ENCODE data around the gene CFAP65.

CFAP65 gene, protein sequence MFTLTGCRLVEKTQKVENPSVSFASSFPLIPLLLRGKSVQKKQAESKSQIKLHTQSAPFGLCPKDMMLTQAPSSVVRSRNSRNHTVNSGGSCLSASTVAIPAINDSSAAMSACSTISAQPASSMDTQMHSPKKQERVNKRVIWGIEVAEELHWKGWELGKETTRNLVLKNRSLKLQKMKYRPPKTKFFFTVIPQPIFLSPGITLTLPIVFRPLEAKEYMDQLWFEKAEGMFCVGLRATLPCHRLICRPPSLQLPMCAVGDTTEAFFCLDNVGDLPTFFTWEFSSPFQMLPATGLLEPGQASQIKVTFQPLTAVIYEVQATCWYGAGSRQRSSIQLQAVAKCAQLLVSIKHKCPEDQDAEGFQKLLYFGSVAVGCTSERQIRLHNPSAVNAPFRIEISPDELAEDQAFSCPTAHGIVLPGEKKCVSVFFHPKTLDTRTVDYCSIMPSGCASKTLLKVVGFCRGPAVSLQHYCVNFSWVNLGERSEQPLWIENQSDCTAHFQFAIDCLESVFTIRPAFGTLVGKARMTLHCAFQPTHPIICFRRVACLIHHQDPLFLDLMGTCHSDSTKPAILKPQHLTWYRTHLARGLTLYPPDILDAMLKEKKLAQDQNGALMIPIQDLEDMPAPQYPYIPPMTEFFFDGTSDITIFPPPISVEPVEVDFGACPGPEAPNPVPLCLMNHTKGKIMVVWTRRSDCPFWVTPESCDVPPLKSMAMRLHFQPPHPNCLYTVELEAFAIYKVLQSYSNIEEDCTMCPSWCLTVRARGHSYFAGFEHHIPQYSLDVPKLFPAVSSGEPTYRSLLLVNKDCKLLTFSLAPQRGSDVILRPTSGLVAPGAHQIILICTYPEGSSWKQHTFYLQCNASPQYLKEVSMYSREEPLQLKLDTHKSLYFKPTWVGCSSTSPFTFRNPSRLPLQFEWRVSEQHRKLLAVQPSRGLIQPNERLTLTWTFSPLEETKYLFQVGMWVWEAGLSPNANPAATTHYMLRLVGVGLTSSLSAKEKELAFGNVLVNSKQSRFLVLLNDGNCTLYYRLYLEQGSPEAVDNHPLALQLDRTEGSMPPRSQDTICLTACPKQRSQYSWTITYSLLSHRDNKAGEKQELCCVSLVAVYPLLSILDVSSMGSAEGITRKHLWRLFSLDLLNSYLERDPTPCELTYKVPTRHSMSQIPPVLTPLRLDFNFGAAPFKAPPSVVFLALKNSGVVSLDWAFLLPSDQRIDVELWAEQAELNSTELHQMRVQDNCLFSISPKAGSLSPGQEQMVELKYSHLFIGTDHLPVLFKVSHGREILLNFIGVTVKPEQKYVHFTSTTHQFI (N-terminal part only)

DNA sequence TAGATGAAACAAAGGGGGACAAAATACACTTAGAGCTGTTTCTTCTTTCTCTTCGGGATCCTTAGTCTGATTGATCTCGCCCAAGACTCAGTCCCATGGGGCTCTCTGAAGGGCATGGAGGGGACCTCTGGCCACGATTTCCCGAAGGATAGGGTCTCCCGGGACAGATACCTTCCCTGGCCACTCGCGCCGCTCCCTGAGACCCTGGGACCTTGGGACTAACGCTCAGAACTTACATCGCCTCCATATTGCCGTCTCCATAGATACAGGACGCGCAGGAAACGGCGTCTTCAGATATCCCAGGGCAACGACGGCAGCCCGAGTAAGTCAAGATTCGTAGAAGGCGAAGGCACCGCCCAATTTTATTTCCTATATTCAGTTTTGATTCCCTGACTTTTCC lies at the start of gene CFAP65:
Gene CFAP65 (minus strand): TSS at position 265 of the 400 bp plus-strand sequence. CDS start 2,468 bp downstream, outside the sequence.
- Mint-ChIP-seq H3K9me3 (no peaks in the 10 kb centered on the region), H3K4me1 (peaks cover 6% of the 10 kb centered on the region), H3K4me3 (peak within 1 kb of the TSS; percentile 38), H3K36me3 (no peaks in the 10 kb centered on the region), H3K27ac (no peak within 1 kb of the TSS)
- DNase-seq (ENCODE audit: low spot score in 2 of 2) (no peak), ATAC-seq (no peak)

DNA sequence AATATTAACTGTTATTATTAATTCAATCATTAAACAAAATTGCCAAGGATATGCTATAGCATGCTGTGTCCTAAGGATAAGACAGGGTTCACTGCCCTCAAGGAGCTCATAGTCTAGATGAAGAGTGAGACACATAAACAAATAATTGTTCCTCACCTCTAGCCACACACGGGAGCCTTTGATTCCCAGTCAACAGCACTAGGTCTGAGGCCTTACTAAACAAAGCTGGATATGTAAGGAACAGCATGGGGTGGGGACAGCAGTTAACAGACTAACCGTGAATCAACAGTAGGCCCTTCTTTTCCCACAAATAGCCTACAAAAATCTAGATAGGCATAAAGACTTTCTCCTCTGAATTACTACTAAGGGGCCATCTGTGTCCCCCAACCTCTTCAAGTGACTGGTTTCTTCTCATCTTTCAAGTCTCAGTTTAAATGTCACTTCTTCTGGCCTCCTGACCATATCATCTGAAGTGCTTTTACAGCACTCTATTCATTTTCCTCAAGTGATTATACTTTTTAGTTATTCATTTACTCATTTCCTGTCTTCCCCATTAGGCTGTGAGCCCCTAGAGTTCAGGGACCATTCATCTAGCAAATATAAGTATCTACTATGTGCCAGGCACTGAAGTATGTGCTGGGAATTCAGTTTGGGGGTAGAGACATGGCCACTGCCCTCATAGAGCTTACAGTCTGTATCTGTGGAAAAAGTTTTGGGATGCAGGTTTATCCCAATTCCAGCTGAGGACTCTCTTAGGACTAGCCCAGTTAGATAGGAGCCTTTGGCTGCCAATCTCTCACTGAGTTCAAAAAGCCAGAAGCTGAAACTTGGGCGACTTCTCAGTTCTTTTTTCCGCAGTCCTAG lies 49.4 kb upstream of the CFAP65 start:
- H3K27ac Mint-ChIP-seq: no peak overlapping the region
- no peaks in the 10 kb centered on the region for H3K9me3 Mint-ChIP-seq
- ATAC-seq (no peak), DNase-seq (ENCODE audit: low spot score in 2 of 2) (no peak)
- no peak overlapping the region for H3K4me3 Mint-ChIP-seq
- peaks cover 4% of the 10 kb centered on the region for H3K36me3 Mint-ChIP-seq
- peaks cover 15% of the 10 kb centered on the region for H3K4me1 Mint-ChIP-seq

DNA sequence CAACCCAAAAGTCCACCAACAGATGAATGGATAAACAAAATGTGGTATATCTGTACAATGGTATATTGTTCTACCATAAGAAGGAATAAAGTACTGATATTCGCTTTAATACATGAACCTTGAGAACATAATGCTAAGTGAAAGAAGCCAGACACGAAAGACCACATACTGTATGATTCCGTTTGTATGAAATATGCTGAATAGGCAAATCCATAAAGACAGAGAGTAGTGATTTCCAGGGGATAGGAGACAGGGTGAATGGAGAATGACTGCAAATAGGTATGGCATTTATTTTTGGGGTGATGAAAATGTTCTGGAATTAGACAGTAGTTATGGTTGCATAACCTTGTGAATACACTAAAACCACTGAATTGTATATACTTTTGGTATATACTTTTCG lies 48.0 kb upstream of the CFAP65 start:
- Mint-ChIP-seq H3K4me1 (peaks cover 24% of the 10 kb centered on the region), H3K4me3 (no peak overlapping the region), H3K27ac (no peak overlapping the region), H3K9me3 (no peaks in the 10 kb centered on the region), H3K36me3 (peaks cover 4% of the 10 kb centered on the region)
- ATAC-seq (no peak), DNase-seq (ENCODE audit: low spot score in 2 of 2) (no peak)

DNA sequence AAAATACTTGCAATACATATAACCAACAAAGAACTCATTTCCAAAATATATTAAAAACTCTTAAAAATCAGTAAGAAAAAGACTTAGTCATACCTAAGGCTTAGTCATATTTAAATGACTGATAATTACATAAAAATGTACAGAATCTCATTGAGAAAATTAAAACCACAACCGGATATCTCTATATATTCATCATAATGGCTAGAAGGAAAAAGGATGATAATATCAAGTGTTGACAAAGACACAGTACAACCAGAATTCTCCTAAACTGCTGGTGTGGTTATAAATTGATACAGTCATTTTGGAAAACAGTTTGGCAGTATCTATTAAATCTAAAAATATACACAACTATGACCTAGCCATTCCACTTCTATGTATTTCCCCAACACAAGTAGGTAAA lies 46.5 kb upstream of the CFAP65 start:
- no peak for DNase-seq (ENCODE audit: low spot score in 2 of 2)
- no peak for ATAC-seq
- H3K9me3 Mint-ChIP-seq: no peaks in the 10 kb centered on the region
- peaks cover 4% of the 10 kb centered on the region for H3K36me3 Mint-ChIP-seq
- peaks cover 24% of the 10 kb centered on the region for H3K4me1 Mint-ChIP-seq
- H3K27ac Mint-ChIP-seq: no peak overlapping the region
- H3K4me3 Mint-ChIP-seq: no peak overlapping the region

DNA sequence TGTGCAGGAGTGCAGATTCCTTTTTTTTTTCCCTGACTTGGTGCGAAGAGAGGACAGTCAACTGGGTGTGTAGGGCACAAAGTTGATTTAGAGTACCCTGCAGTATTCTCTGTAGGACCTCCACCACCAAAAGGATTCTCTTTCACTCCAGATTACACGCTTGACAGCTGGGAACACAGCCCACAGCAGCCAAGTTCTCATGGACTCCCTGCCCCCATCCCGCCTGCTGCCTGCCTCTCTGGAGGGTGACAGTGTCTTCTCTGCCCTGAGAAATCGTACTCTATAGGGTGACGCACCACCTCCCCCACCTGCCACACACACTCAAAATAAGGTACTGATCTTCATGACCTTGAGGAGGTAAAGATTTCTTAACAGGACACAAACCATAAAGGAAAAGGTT lies 46.0 kb upstream of the CFAP65 start:
- H3K9me3 Mint-ChIP-seq: no peaks in the 10 kb centered on the region
- H3K4me3 Mint-ChIP-seq: no peak overlapping the region
- DNase-seq (ENCODE audit: low spot score in 2 of 2): no peak
- peaks cover 4% of the 10 kb centered on the region for H3K36me3 Mint-ChIP-seq
- H3K27ac Mint-ChIP-seq: no peak overlapping the region
- ATAC-seq: no peak
- peaks cover 24% of the 10 kb centered on the region for H3K4me1 Mint-ChIP-seq

DNA sequence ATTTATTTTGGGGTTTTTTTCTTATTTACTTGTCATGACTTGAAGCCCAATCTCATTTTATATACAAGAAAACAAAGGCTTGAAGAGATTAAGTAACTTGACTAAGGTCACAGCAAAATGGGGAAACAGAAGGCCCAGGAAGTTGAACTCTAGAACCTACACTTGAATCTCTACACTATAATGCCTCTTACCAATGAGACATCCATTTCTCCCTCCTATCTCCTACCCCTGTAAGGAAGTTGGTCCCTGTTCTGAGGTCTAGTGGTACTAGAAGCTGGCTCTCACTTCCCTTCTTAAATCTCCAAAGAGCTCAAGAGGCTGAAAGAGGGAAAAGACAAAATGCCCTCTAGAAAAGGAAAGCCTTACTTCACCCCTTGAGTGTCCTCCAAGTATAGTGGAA lies 44.9 kb upstream of the CFAP65 start:
- no peak for ATAC-seq
- Mint-ChIP-seq H3K4me1 (peaks cover 24% of the 10 kb centered on the region), H3K9me3 (no peaks in the 10 kb centered on the region), H3K4me3 (no peak overlapping the region), H3K36me3 (peaks cover 4% of the 10 kb centered on the region), H3K27ac (no peak overlapping the region)
- no peak for DNase-seq (ENCODE audit: low spot score in 2 of 2)

DNA sequence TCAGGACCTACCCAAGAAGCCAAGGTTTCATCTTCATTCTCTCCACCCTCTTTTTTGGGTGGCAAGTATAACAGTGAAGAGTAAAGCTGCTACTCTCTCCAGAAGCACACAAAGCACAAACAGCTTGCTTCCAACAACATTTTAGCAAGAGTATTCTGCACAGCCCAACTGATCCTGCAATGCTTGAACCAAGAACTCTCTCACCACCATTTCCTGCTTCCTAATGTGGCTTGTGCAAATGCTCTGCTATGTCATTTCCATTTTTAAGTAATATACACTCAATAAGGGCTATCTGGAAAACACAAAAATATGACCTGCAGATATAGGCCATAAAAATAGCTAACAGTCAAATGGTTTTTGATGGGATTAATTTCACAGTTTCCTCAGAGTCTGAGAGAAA lies 43.5 kb upstream of the CFAP65 start:
- Mint-ChIP-seq H3K27ac (no peak overlapping the region), H3K36me3 (peaks cover 4% of the 10 kb centered on the region), H3K4me3 (no peak overlapping the region), H3K9me3 (no peaks in the 10 kb centered on the region), H3K4me1 (peaks cover 24% of the 10 kb centered on the region)
- ATAC-seq: no peak
- DNase-seq (ENCODE audit: low spot score in 2 of 2): no peak

DNA sequence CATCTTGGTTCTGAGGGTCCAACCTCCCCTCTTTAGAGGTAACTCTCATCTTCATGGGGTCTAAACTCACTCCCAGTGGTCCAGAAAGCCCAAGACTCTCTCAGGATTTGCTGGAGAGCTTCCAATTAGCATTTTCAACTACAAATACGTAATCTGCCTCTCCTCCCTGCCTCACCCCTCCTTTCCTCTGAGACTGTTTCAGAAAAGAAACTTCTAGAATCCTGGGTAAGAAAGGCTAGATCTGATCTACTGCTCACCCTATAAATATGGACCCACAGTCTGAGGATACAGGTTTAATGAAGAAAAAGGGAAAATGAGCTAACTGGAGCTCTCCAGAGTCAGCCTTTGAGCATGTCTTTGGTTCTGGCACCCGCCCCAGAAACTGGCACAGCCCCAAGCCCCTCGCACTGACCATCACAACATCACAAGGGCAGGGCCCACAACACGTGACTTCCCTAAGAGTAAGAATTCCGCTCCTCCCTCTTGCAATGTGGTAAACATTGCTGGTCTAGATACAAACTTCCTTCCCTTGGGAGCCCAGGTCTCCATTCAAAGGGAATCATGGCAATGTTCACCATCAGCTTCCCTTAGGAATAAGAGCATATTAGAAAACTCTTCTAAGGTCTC lies 41.1 kb upstream of the CFAP65 start:
- Mint-ChIP-seq H3K4me3 (no peak overlapping the region), H3K4me1 (peaks cover 22% of the 10 kb centered on the region), H3K27ac (no peak overlapping the region), H3K9me3 (no peaks in the 10 kb centered on the region), H3K36me3 (peaks cover 11% of the 10 kb centered on the region)
- ATAC-seq: no peak
- DNase-seq (ENCODE audit: low spot score in 2 of 2): no peak

DNA sequence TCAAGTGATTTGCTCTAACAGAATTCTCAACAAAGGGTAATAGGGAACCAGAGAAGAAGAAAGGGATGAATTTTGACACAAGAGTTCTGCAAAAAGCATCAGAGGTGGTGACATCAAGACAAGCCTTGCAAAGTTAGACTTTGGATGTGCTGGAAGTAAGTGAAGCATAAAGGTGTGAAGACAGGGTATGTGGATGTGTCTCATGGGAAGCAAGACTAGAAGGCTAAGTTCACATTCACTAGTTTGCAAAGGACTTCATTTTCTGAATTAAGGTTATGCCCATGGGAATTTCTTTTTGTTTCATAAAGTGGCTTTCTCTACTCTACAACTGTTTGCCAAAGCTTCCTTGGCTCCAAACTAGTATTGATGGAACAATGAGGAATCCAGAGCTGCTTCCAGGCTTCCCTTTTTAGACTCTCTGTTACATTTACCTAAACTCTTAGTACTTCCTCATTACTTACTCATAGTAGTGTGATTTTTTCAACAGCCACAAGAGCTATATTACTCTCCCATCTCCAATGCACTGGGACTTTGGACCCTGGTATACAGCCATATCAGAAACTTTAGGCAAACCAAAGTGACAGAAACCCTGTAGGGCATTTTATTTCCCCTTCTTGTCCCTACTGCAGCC lies 40.5 kb upstream of the CFAP65 start:
- DNase-seq (ENCODE audit: low spot score in 2 of 2) (no peak), ATAC-seq (no peak)
- Mint-ChIP-seq H3K4me3 (no peak overlapping the region), H3K9me3 (no peaks in the 10 kb centered on the region), H3K4me1 (peaks cover 16% of the 10 kb centered on the region), H3K36me3 (peaks cover 17% of the 10 kb centered on the region), H3K27ac (no peak overlapping the region)

DNA sequence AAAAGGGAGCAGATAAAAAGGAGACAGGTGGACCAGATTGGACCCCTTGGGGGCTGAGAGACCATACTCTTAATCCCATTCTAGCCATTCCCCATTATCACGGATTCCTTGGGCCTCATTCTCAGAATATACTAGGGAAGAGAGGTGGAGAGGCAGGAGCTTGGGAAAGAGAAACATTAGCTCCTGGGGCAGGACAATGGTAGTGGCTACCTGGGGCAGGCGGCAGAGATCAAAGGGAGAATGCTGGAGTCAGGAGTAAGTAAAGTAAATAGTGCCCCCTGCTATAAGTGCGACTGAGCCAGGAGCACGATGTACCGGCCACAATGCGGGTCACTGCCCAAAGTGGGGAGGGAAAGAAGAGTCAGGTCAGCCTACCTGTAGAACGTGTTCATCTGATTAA lies 39.8 kb upstream of the CFAP65 start:
- peaks cover 9% of the 10 kb centered on the region for H3K4me1 Mint-ChIP-seq
- no peaks in the 10 kb centered on the region for H3K9me3 Mint-ChIP-seq

DNA sequence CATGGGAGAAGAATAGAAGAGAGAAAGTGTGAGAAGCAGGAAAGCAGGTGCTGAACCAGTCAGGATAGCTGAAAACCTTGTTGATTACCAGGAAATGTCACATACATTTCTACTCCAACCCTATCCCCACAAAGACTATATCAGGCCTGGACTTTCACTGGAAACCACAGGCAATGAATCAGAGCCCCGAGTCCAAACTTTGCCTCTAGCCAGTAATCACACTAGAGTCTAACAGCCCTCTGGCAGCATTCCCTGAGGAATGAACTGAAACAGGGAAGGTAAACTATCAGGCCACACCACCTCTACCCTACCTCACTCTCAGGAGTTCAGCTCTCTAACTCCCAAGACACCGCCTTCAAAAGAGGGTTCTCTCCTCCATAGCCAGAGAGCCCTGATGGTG lies 38.1 kb upstream of the CFAP65 start:
- Mint-ChIP-seq H3K36me3 (peaks cover 31% of the 10 kb centered on the region), H3K4me1 (no peaks in the 10 kb centered on the region), H3K27ac (no peak overlapping the region), H3K4me3 (no peak overlapping the region), H3K9me3 (no peaks in the 10 kb centered on the region)
- DNase-seq (ENCODE audit: low spot score in 2 of 2) (no peak), ATAC-seq (no peak)

More for the DNA sequence above, 39.8 kb upstream of the CFAP65 start:
- no peak for DNase-seq (ENCODE audit: low spot score in 2 of 2)
- Mint-ChIP-seq H3K4me3 (no peak overlapping the region), H3K36me3 (peaks cover 20% of the 10 kb centered on the region), H3K27ac (no peak overlapping the region)
- ATAC-seq: no peak

DNA sequence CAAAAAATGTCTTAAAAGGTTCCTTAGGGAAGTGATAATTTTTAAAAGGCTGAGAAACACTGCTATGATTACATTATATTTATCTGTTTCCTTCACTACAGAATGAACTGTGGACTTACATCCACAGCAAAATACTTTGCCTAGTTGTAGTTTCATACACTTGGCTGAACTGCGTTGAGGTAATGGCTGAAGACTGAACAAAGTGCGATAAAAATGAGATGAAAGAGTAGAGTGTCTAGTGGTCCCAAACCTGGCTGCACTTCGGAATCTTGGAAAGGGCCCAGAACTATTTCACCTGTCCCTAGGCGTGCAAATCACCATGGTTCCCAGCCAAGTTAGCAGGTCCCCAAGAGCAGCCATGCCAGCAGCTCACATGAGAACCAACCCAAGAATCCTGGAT lies 37.6 kb upstream of the CFAP65 start:
- no peaks in the 10 kb centered on the region for H3K4me1 Mint-ChIP-seq
- no peaks in the 10 kb centered on the region for H3K9me3 Mint-ChIP-seq
- DNase-seq (ENCODE audit: low spot score in 2 of 2): no peak
- peaks cover 31% of the 10 kb centered on the region for H3K36me3 Mint-ChIP-seq
- H3K27ac Mint-ChIP-seq: no peak overlapping the region
- ATAC-seq: no peak
- no peak overlapping the region for H3K4me3 Mint-ChIP-seq

DNA sequence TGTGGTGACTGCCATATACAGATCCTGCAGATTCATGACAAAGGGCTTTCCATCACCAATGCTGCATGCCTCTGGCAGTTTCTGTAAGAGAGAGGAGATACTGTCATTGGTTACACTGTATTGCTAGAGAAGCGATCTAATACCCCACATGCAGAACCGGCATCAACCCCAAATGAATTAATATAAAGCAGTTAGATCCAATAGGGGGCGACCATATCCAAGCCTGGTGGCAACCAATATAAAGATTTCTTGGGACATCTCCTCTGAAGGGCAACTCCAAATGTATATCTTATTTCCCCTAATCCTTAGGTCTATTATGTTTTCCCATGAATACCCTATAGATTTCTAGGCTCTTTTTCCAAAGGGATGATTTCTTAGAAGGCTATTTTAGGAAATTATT lies 36.8 kb upstream of the CFAP65 start:
- no peak overlapping the region for H3K27ac Mint-ChIP-seq
- no peaks in the 10 kb centered on the region for H3K4me1 Mint-ChIP-seq
- no peak overlapping the region for H3K4me3 Mint-ChIP-seq
- DNase-seq (ENCODE audit: low spot score in 2 of 2): no peak
- ATAC-seq: no peak
- H3K36me3 Mint-ChIP-seq: peaks cover 31% of the 10 kb centered on the region
- no peaks in the 10 kb centered on the region for H3K9me3 Mint-ChIP-seq

DNA sequence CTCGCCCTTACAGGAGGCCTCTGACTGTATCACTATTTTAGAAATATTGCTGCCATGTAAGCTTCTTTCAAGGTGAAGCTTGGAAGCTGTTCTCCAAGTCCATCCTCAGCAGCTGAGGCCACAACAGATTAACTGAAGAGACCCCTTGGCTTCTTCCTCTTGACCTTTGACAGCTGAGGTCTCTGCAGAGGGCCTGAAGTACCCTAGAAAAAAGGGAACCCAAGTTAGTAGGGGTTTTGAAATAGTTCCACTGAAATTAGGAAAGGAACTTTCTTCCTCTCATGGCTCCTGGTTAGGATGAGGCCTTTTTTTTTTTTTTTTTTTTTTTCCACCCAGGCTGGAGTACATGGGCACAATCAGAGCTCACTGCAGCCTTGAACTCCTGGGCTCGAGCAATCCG lies 34.9 kb upstream of the CFAP65 start:
- ATAC-seq: no peak
- Mint-ChIP-seq H3K36me3 (peaks cover 31% of the 10 kb centered on the region), H3K4me1 (no peaks in the 10 kb centered on the region), H3K4me3 (no peak overlapping the region), H3K9me3 (no peaks in the 10 kb centered on the region), H3K27ac (no peak overlapping the region)
- no peak for DNase-seq (ENCODE audit: low spot score in 2 of 2)

Measured in stimulated activated effector memory CD8-positive, alpha-beta T cell treated with anti-CD3 and anti-CD28 coated beads, Interleukin-12 subunit alpha, Interleukin-12 subunit beta, amount 100 ng/mL, for 72 hours (primary cell).